T-cell (primary cell): Measurements from ENCODE around the gene CARMIL1. TPM values are rescaled to one million over a fixed set of nuclear protein-coding genes. Genes with fewer than 3 reads are reported as not detected.

ENCODE experiments used
- ATAC-seq, 4 experiments: fragments of 200-7000 bp in 3 of 4; fragments of 150-1000 bp in 1 of 4; cut with Tn5 transposase; replicated peaks in 1 of 4; 1 replicate in 3 of 4; 2 replicates in 1 of 4; pipeline ENCODE4 v1.10.0; 2021; ENCODE audit warnings: moderate library complexity in 3 of 4, mild to moderate bottlenecking in 2 of 4, moderate number of reproducible peaks in 1 of 4
- CTCF ChIA-PET, 2 donors: fragments of 300-600 bp; sonication (Branson Sonifier 250); formaldehyde crosslinking; loops; one replicate each; lab custom pipeline; 2022; ENCODE audit warnings: antibody characterized with exemption in 2 of 2; lab: Charles Lee
- POLR2A ChIA-PET, 2 donors: fragments of 300-600 bp; sonication (Branson Sonifier 250); formaldehyde crosslinking; loops; one replicate each; lab custom pipeline; 2022; ENCODE audit warnings: antibody characterized with exemption in 2 of 2; lab: Charles Lee
- DNase-seq, 35 experiments: peaks; one replicate each; pipeline versions ENCODE4 v3.0.0 to v3.0.0-alpha.2; 2013 to 2023
- H3K27ac ChIP-seq: one replicate; pipeline ENCODE4 v1.5.1; 2013; ENCODE audit warnings: low read length
- H3K27me3 ChIP-seq, 2 experiments: replicated peaks in 1 of 2; 1 replicate in 1 of 2; 2 replicates in 1 of 2; pipeline versions ENCODE4 v1.6.1 to v1.7.0; 2013; ENCODE audit warnings: low read length in 1 of 2, mixed read lengths in 1 of 2; ENCODE audit not compliant: control insufficient read depth in 2 of 2, insufficient read depth in 2 of 2; ENCODE audit errors: extremely low read depth in 1 of 2
- H3K36me3 ChIP-seq, 2 donors: 1 replicate in 1 of 2; 2 replicates in 1 of 2; pipeline versions ENCODE4 v1.6.1 to v1.7.0; 2013; ENCODE audit warnings: low read length in 1 of 2; ENCODE audit not compliant: control insufficient read depth in 2 of 2, insufficient read depth in 1 of 2; ENCODE audit errors: extremely low read depth in 1 of 2
- H3K4me1 ChIP-seq, 2 experiments: 1 replicate in 1 of 2; 2 replicates in 1 of 2; pipeline versions ENCODE4 v1.6.1 to v1.7.0; 2013; ENCODE audit warnings: low read length in 2 of 2, mixed read lengths in 1 of 2; ENCODE audit not compliant: insufficient read depth in 2 of 2, control insufficient read depth in 1 of 2; ENCODE audit errors: extremely low read depth in 1 of 2
- H3K4me3 ChIP-seq, 2 donors: 1 replicate in 1 of 2; 2 replicates in 1 of 2; pipeline versions ENCODE4 v1.5.1 to v1.7.0; 2013; ENCODE audit warnings: mild to moderate bottlenecking in 2 of 2, low read length in 1 of 2, moderate library complexity in 1 of 2; ENCODE audit not compliant: control insufficient read depth in 1 of 2; ENCODE audit errors: extremely low read depth in 1 of 2
- H3K9me3 ChIP-seq: 2 replicates; pipeline ENCODE4 v1.7.0; 2013
- H3K27ac Mint-ChIP-seq, 2 donors: one replicate each; pipeline ENCODE4 v1.8.0; 2020 to 2021; ENCODE audit warnings: mild to moderate bottlenecking in 2 of 2, mixed read lengths in 2 of 2
- H3K27me3 Mint-ChIP-seq, 2 donors: one replicate each; pipeline ENCODE4 v1.8.0; 2021 to 2022; ENCODE audit warnings: mixed read lengths in 2 of 2
- H3K36me3 Mint-ChIP-seq: one replicate; pipeline ENCODE4 v1.8.0; 2021; ENCODE audit warnings: mixed read lengths
- H3K4me1 Mint-ChIP-seq, 3 donors: one replicate each; pipeline ENCODE4 v1.8.0; 2020 to 2022; ENCODE audit warnings: mixed read lengths in 3 of 3, mild to moderate bottlenecking in 1 of 3
- H3K4me3 Mint-ChIP-seq, 3 donors: one replicate each; pipeline ENCODE4 v1.8.0; 2020 to 2022; ENCODE audit warnings: mild to moderate bottlenecking in 3 of 3, mixed read lengths in 3 of 3, moderate library complexity in 3 of 3
- H3K9me3 Mint-ChIP-seq, 3 donors: one replicate each; pipeline ENCODE4 v1.8.0; 2020 to 2022; ENCODE audit warnings: mixed read lengths in 3 of 3
- WGBS: methylation state at CpG from one replicate; pipeline ENCODE4 v1.1.5; 2013; ENCODE audit warnings: missing lambda C conversion rate; ENCODE audit not compliant: insufficient coverage; 5-methylcytosine and 5-hydroxymethylcytosine counted together
- total RNA-seq, 35 experiments: library from RNA in 6 of 35; stranded (reverse) in 6 of 35; fragments of 120-200 nt in 1 of 35; gene quantifications; one replicate each; pipeline versions ENCODE4 v1.2.1 to v1.2.4 and lab custom pipeline; 2013 to 2026

The CARMIL1 gene
- total RNA-seq, 5 donors from 2014 or later (not counting 1 experiment from before 2014, with no cell fraction given): 4.0 to 11.6 (median 6.1) TPM

- POLR2A ChIA-PET: interaction anchor here in 1 of 2 donors (0.5 kb wide), 1 partner anchor 378 kb away, joined by 6 read pairs; no protein-coding TSS in a partner anchor
- no CpG with 5 or more reads among the region's 4 CpGs for WGBS
Measured at GRCh38 chr6:25601800-25602673, 322.9 kb downstream of the CARMIL1 start.

GRCh38 chr6:25602674-25602982, 323.5 kb downstream of the CARMIL1 start:
- ATAC-seq (no peak), DNase-seq (no peak)
- no peaks in the 10 kb centered on the region for H3K9me3 Mint-ChIP-seq
- no peak overlapping the region for H3K27ac Mint-ChIP-seq
- WGBS: no CpG with 5 or more reads among the region's 1 CpG
- peaks cover 0 to 4% (median 0%) of the 10 kb centered on the region in 3 donors for H3K4me1 Mint-ChIP-seq
- H3K4me3 Mint-ChIP-seq: no peak overlapping the region
- H3K36me3 Mint-ChIP-seq: peaks cover 11% of the 10 kb centered on the region
- Histone ChIP-seq H3K4me1 (peaks cover 0 to 2% of the 10 kb centered on the region in 2 experiments), H3K4me3 (no peak overlapping the region), H3K9me3 (no peaks in the 10 kb centered on the region), H3K27me3 (no peaks in the 10 kb centered on the region), H3K27ac (no peak overlapping the region), H3K36me3 (peaks cover 0 to 6% of the 10 kb centered on the region in 2 donors)
- CTCF ChIA-PET: interaction anchor here (0.6 to 1.3 kb wide), 4 partner anchors 48 to 379 kb away, joined by 3 to 8 read pairs (median 3); no protein-coding TSS in a partner anchor
- POLR2A ChIA-PET: interaction anchor here in 1 of 2 donors (0.5 kb wide), 1 partner anchor 378 kb away, joined by 6 read pairs; no protein-coding TSS in a partner anchor
- no peaks in the 10 kb centered on the region for H3K27me3 Mint-ChIP-seq

More at GRCh38 chr6:25601800-25602673, 322.9 kb downstream of the CARMIL1 start:
- DNase-seq: peak in 1 of 35 experiments; percentile 75
- no peaks in the 10 kb centered on the region for H3K27me3 Mint-ChIP-seq
- no peak overlapping the region for H3K27ac Mint-ChIP-seq
- H3K9me3 Mint-ChIP-seq: no peaks in the 10 kb centered on the region
- H3K4me3 Mint-ChIP-seq: no peak overlapping the region
- H3K4me1 ChIP-seq: peaks cover 0 to 2% of the 10 kb centered on the region in 2 experiments
- H3K27me3 ChIP-seq: no peaks in the 10 kb centered on the region
- H3K27ac ChIP-seq: no peak overlapping the region
- no peak for ATAC-seq
- H3K36me3 Mint-ChIP-seq: peaks cover 11% of the 10 kb centered on the region
- peaks cover 0 to 4% (median 0%) of the 10 kb centered on the region in 3 donors for H3K4me1 Mint-ChIP-seq
- CTCF ChIA-PET: interaction anchor here (0.6 to 1.3 kb wide), 9 partner anchors 8 to 501 kb away, joined by 3 to 8 read pairs (median 4); partner anchors contain the start of gene CARMIL1 (in 1 of the 2)
- no peak overlapping the region for H3K4me3 ChIP-seq
- no peaks in the 10 kb centered on the region for H3K9me3 ChIP-seq
- H3K36me3 ChIP-seq: peaks cover 0 to 6% of the 10 kb centered on the region in 2 donors

- POLR2A ChIA-PET: no interaction called here
- no peaks in the 10 kb centered on the region for H3K9me3 ChIP-seq
Measured at GRCh38 chr6:25603251-25603650, 324.1 kb downstream of the CARMIL1 start.

GRCh38 chr6:25606151-25606550, 327.0 kb downstream of the CARMIL1 start:
- no peak for ATAC-seq
- no peak overlapping the region for H3K4me3 Mint-ChIP-seq
- peaks cover 0 to 2% of the 10 kb centered on the region in 2 experiments for H3K4me1 ChIP-seq
- no peak for DNase-seq
- H3K4me1 Mint-ChIP-seq: peaks cover 0 to 4% (median 0%) of the 10 kb centered on the region in 3 donors
- no peaks in the 10 kb centered on the region for H3K9me3 ChIP-seq
- H3K36me3 ChIP-seq: peaks cover 0 to 17% of the 10 kb centered on the region in 2 donors
- H3K4me3 ChIP-seq: no peak overlapping the region
- peaks cover 6% of the 10 kb centered on the region for H3K36me3 Mint-ChIP-seq
- no peaks in the 10 kb centered on the region for H3K9me3 Mint-ChIP-seq
- H3K27me3 ChIP-seq: no peaks in the 10 kb centered on the region
- no peak overlapping the region for H3K27ac ChIP-seq
- POLR2A ChIA-PET: no interaction called here
- 96% methylated on average over 10 of the region's 11 CpGs for WGBS
- no peak overlapping the region for H3K27ac Mint-ChIP-seq
- no peaks in the 10 kb centered on the region for H3K27me3 Mint-ChIP-seq
- CTCF ChIA-PET: no interaction called here

More at GRCh38 chr6:25603251-25603650, 324.1 kb downstream of the CARMIL1 start:
- WGBS: 80% methylated on average over 1 of the region's 1 CpG
- DNase-seq: no peak
- peaks cover 0 to 2% of the 10 kb centered on the region in 2 experiments for H3K4me1 ChIP-seq
- peaks cover 0 to 6% of the 10 kb centered on the region in 2 donors for H3K36me3 ChIP-seq
- no peak overlapping the region for H3K27ac Mint-ChIP-seq
- H3K9me3 Mint-ChIP-seq: no peaks in the 10 kb centered on the region
- peaks cover 0 to 4% (median 0%) of the 10 kb centered on the region in 3 donors for H3K4me1 Mint-ChIP-seq
- CTCF ChIA-PET: interaction anchor here (1.0 kb wide), 2 partner anchors 337 to 1019 kb away, joined by 3 read pairs; no protein-coding TSS in a partner anchor
- H3K36me3 Mint-ChIP-seq: peaks cover 11% of the 10 kb centered on the region
- H3K27ac ChIP-seq: no peak overlapping the region
- ATAC-seq: no peak
- H3K27me3 Mint-ChIP-seq: no peaks in the 10 kb centered on the region
- H3K27me3 ChIP-seq: no peaks in the 10 kb centered on the region
- H3K4me3 ChIP-seq: no peak overlapping the region
- H3K4me3 Mint-ChIP-seq: no peak overlapping the region

GRCh38 chr6:25608558-25609174, 329.5 kb downstream of the CARMIL1 start:
- Histone ChIP-seq H3K36me3 (peaks cover 0 to 17% of the 10 kb centered on the region in 2 donors), H3K27me3 (no peaks in the 10 kb centered on the region), H3K4me1 (no peaks in the 10 kb centered on the region), H3K27ac (no peak overlapping the region), H3K9me3 (no peaks in the 10 kb centered on the region), H3K4me3 (no peak overlapping the region)
- CTCF ChIA-PET: interaction anchor here (0.6 to 0.7 kb wide), 2 partner anchors 64 to 391 kb away, joined by 3 to 5 read pairs; no protein-coding TSS in a partner anchor
- no peaks in the 10 kb centered on the region for H3K9me3 Mint-ChIP-seq
- DNase-seq: no peak
- H3K27ac Mint-ChIP-seq: no peak overlapping the region
- no peaks in the 10 kb centered on the region for H3K4me1 Mint-ChIP-seq
- no peaks in the 10 kb centered on the region for H3K27me3 Mint-ChIP-seq
- H3K36me3 Mint-ChIP-seq: peaks cover 14% of the 10 kb centered on the region
- ATAC-seq: no peak
- WGBS: no CpG with 5 or more reads among the region's 5 CpGs
- POLR2A ChIA-PET: interaction anchor here in 1 of 2 donors (0.6 kb wide), 1 partner anchor 75 kb away, joined by 5 read pairs; no protein-coding TSS in a partner anchor
- no peak overlapping the region for H3K4me3 Mint-ChIP-seq

GRCh38 chr6:25612666-25613065, 333.5 kb downstream of the CARMIL1 start:
- ATAC-seq (no peak), DNase-seq (no peak)
- Mint-ChIP-seq H3K36me3 (peaks cover 14% of the 10 kb centered on the region), H3K27me3 (no peaks in the 10 kb centered on the region), H3K27ac (no peak overlapping the region), H3K4me3 (no peak overlapping the region), H3K9me3 (no peaks in the 10 kb centered on the region), H3K4me1 (no peaks in the 10 kb centered on the region)
- Histone ChIP-seq H3K4me1 (no peaks in the 10 kb centered on the region), H3K27ac (no peak overlapping the region), H3K9me3 (no peaks in the 10 kb centered on the region), H3K4me3 (no peak overlapping the region), H3K36me3 (peaks cover 0 to 16% of the 10 kb centered on the region in 2 donors), H3K27me3 (no peaks in the 10 kb centered on the region)
- CTCF ChIA-PET: interaction anchor here in 1 of 2 donors (0.5 kb wide), 1 partner anchor 12 kb away, joined by 3 read pairs; no protein-coding TSS in a partner anchor
- POLR2A ChIA-PET: no interaction called here
- no CpG with 5 or more reads among the region's 3 CpGs for WGBS
